GM23338 (cell line): ENCODE results near the gene BCL2A1. TPM values are rescaled to one million over a fixed set of nuclear protein-coding genes. Genes with fewer than 3 reads are reported as not detected.

Source experiments
- ATAC-seq: fragments of 200-7000 bp; cut with Tn5 transposase; 3 replicates; pipeline ENCODE4 v1.9.1; 2020
- DNase-seq: peaks from one replicate; pipeline ENCODE4 v3.0.0-alpha.2; 2015; ENCODE audit warnings: low spot score
- H2AFZ ChIP-seq: fragments of 200-600 bp; sonication (generic); 2 replicates; pipeline ENCODE4 v1.8.0; 2016; ENCODE audit warnings: antibody characterized with exemption, mild to moderate bottlenecking, moderate library complexity
- H3F3A ChIP-seq: fragments of 200-600 bp; sonication (generic); replicated peaks from 2 replicates; pipeline ENCODE4 v1.8.0; 2017; ENCODE audit warnings: antibody characterized with exemption, mixed run types, low read depth
- H3K27ac ChIP-seq: fragments of 200-600 bp; sonication (generic); 2 replicates; pipeline ENCODE4 v1.6.1; 2016; ENCODE audit warnings: low read depth
- H3K27me3 ChIP-seq: fragments of 200-600 bp; sonication (generic); 2 replicates; pipeline ENCODE4 v1.8.0; 2016; ENCODE audit warnings: mild to moderate bottlenecking, mixed run types, moderate library complexity; ENCODE audit not compliant: insufficient read depth
- H3K36me3 ChIP-seq: fragments of 200-600 bp; sonication (generic); 2 replicates; pipeline ENCODE4 v1.8.0; 2016; ENCODE audit warnings: mild to moderate bottlenecking; ENCODE audit not compliant: insufficient read depth
- H3K4me1 ChIP-seq: fragments of 200-600 bp; sonication (generic); 2 replicates; pipeline ENCODE4 v1.8.0; 2016; ENCODE audit warnings: mild to moderate bottlenecking, moderate library complexity; ENCODE audit not compliant: insufficient read depth
- H3K4me2 ChIP-seq: fragments of 200-600 bp; sonication (generic); 2 replicates; pipeline ENCODE4 v1.7.1; 2017; ENCODE audit warnings: mixed run types
- H3K4me3 ChIP-seq: fragments of 200-600 bp; sonication (generic); 2 replicates; pipeline ENCODE4 v1.6.1; 2016; ENCODE audit warnings: mixed run types
- H3K79me2 ChIP-seq: fragments of 200-600 bp; sonication (generic); replicated peaks from 2 replicates; pipeline ENCODE4 v1.8.0; 2017; ENCODE audit warnings: mild to moderate bottlenecking; ENCODE audit not compliant: insufficient read depth
- H3K9me2 ChIP-seq: fragments of 200-600 bp; sonication (generic); 2 replicates; pipeline ENCODE4 v1.8.0; 2017; ENCODE audit not compliant: insufficient read depth
- H4K20me1 ChIP-seq: fragments of 200-600 bp; sonication (generic); replicated peaks from 2 replicates; pipeline ENCODE4 v1.8.0; 2017; ENCODE audit warnings: mild to moderate bottlenecking; ENCODE audit not compliant: insufficient read depth
- H3K27ac Mint-ChIP-seq: 2 replicates; pipeline ENCODE4 v1.8.0; 2020; ENCODE audit warnings: inconsistent platforms, mild to moderate bottlenecking, moderate library complexity, mixed read lengths
- H3K27me3 Mint-ChIP-seq: 3 replicates; pipeline ENCODE4 v1.8.0; 2022; ENCODE audit warnings: low read depth, mild to moderate bottlenecking, moderate library complexity, mixed read lengths, inconsistent platforms; ENCODE audit not compliant: insufficient read depth, poor library complexity
- H3K36me3 Mint-ChIP-seq: 3 replicates; pipeline ENCODE4 v1.8.0; 2021; ENCODE audit warnings: low read depth, mild to moderate bottlenecking, inconsistent platforms, moderate library complexity, mixed read lengths
- H3K4me1 Mint-ChIP-seq: 3 replicates; pipeline ENCODE4 v1.8.0; 2020; ENCODE audit warnings: mild to moderate bottlenecking, inconsistent platforms, mixed read lengths
- H3K4me3 Mint-ChIP-seq: 3 replicates; pipeline ENCODE4 v1.8.0; 2021; ENCODE audit warnings: moderate library complexity, mild to moderate bottlenecking, inconsistent platforms, mixed read lengths
- H3K9me3 Mint-ChIP-seq: 3 replicates; pipeline ENCODE4 v1.8.0; 2020; ENCODE audit warnings: moderate library complexity, mild to moderate bottlenecking, inconsistent platforms, mixed read lengths
- JUNB ChIP-seq: IDR thresholded peaks from one replicate; pipeline ENCODE4 v1.6.1; 2016; ENCODE audit warnings: antibody characterized with exemption; ENCODE audit not compliant: unreplicated experiment
- ZNF331 ChIP-seq: fragments of 250-450 bp; sonication (Bioruptor Pico); IDR thresholded peaks from 2 replicates; pipeline ENCODE4 v1.5.0; 2020; ENCODE audit warnings: low read depth, mild to moderate bottlenecking, moderate library complexity
- polyA plus RNA-seq: library from polyadenylated mRNA; unstranded; fragments of >200 nt; fragmentation: Nextera tagmentation; extraction: Ambion mirVana; gene quantifications from 2 replicates; pipeline ENCODE4 v1.2.1, GENCODE V29; 2016
- total RNA-seq: library from RNA; depleted of rRNA; stranded (reverse); fragments of >200 nt; shearing (Covaris generic); gene quantifications from 2 replicates; pipeline ENCODE4 v1.2.3, GENCODE V29; 2014
- TF ChIP-seq, protein P1 (sequence below): fragments of 250-450 bp; sonication (Bioruptor Pico); IDR thresholded peaks from 2 replicates; pipeline ENCODE4 v1.5.0; 2020; ENCODE audit warnings: mild to moderate bottlenecking, moderate library complexity
- TF ChIP-seq, protein P2 (sequence below), 2 experiments: fragments of 200-600 bp in 1 of 2; sonication (generic) in 1 of 2; conservative IDR thresholded peaks; 2 replicates each; pipeline versions ENCODE4 v1.5.1 to v1.6.1; 2016 to 2017; ENCODE audit warnings: antibody characterized with exemption in 2 of 2, low read depth in 2 of 2, mild to moderate bottlenecking in 2 of 2, moderate library complexity in 1 of 2

Gene BCL2A1
- total and polyA plus RNA-seq, 2 experiments from 2014 or later = not detected

DNA sequence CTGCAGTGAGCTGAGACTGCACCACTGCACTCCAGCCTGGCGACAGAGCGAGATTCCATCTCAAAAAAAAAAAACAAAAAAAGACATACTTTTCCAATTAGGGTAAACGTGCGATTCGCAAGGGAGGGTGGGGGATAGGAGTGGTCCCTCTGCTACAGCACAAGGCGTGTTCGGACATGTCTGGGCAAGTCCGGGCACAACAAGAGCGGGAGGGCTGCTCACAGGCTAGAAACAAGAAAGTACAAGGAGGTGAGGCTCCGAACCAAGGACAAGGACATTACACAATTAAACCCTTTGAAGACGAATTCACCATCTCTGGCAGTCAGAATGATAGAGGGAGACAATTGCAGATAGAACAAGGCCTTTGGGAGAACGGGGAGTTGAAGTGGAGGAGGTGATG is 32.2 kb upstream of the BCL2A1 start (continued):
- TF ChIP-seq, protein P1, sequence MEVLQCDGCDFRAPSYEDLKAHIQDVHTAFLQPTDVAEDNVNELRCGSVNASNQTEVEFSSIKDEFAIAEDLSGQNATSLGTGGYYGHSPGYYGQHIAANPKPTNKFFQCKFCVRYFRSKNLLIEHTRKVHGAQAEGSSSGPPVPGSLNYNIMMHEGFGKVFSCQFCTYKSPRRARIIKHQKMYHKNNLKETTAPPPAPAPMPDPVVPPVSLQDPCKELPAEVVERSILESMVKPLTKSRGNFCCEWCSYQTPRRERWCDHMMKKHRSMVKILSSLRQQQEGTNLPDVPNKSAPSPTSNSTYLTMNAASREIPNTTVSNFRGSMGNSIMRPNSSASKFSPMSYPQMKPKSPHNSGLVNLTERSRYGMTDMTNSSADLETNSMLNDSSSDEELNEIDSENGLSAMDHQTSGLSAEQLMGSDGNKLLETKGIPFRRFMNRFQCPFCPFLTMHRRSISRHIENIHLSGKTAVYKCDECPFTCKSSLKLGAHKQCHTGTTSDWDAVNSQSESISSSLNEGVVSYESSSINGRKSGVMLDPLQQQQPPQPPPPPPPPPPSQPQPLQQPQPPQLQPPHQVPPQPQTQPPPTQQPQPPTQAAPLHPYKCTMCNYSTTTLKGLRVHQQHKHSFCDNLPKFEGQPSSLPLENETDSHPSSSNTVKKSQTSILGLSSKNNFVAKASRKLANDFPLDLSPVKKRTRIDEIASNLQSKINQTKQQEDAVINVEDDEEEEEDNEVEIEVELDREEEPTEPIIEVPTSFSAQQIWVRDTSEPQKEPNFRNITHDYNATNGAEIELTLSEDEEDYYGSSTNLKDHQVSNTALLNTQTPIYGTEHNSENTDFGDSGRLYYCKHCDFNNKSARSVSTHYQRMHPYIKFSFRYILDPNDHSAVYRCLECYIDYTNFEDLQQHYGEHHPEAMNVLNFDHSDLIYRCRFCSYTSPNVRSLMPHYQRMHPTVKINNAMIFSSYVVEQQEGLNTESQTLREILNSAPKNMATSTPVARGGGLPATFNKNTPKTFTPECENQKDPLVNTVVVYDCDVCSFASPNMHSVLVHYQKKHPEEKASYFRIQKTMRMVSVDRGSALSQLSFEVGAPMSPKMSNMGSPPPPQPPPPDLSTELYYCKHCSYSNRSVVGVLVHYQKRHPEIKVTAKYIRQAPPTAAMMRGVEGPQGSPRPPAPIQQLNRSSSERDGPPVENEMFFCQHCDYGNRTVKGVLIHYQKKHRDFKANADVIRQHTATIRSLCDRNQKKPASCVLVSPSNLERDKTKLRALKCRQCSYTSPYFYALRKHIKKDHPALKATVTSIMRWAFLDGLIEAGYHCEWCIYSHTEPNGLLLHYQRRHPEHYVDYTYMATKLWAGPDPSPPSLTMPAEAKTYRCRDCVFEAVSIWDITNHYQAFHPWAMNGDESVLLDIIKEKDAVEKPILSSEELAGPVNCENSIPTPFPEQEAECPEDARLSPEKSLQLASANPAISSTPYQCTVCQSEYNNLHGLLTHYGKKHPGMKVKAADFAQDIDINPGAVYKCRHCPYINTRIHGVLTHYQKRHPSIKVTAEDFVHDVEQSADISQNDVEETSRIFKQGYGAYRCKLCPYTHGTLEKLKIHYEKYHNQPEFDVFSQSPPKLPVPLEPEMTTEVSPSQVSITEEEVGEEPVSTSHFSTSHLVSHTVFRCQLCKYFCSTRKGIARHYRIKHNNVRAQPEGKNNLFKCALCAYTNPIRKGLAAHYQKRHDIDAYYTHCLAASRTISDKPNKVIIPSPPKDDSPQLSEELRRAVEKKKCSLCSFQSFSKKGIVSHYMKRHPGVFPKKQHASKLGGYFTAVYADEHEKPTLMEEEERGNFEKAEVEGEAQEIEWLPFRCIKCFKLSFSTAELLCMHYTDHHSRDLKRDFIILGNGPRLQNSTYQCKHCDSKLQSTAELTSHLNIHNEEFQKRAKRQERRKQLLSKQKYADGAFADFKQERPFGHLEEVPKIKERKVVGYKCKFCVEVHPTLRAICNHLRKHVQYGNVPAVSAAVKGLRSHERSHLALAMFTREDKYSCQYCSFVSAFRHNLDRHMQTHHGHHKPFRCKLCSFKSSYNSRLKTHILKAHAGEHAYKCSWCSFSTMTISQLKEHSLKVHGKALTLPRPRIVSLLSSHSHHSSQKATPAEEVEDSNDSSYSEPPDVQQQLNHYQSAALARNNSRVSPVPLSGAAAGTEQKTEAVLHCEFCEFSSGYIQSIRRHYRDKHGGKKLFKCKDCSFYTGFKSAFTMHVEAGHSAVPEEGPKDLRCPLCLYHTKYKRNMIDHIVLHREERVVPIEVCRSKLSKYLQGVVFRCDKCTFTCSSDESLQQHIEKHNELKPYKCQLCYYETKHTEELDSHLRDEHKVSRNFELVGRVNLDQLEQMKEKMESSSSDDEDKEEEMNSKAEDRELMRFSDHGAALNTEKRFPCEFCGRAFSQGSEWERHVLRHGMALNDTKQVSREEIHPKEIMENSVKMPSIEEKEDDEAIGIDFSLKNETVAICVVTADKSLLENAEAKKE (CRISPR knock-in tag) = no peak

DNA sequence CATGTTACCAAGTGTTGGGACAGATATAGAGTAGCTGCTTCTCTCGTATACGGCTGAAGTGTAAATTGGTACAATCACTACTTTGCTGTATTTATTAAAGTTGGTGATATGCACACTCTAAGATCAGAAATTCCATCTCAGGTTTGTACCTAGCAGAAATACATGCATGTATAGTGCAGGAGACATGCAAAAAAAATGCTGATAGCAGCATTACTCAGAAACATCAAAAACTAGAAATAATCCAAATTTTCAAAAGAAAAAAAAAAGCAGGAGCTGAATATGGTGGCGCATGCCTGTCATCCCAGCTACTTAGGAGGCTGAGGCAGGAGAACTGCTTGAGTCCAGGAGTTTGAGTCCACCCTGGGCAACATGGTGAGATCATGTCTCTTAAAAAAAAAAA is 31.3 kb upstream of the BCL2A1 start:
- ATAC-seq = no peak
- no peak overlapping the region for H3K4me3 Mint-ChIP-seq

More for the DNA sequence above, 31.3 kb upstream of the BCL2A1 start:
- DNase-seq = no peak
- Histone ChIP-seq H3K79me2 (no peaks in the 10 kb centered on the region), H4K20me1 (no peaks in the 10 kb centered on the region), H3K36me3 (no peaks in the 10 kb centered on the region), H3K27me3 (no peaks in the 10 kb centered on the region), H3K27ac (no peak overlapping the region), H3F3A (peaks cover 8% of the 10 kb centered on the region), H3K9me2 (no peaks in the 10 kb centered on the region), H3K4me1 (no peaks in the 10 kb centered on the region; the same call in 1 of the 2 replicates), H2AFZ (no peak overlapping the region), H3K4me2 (no peak overlapping the region), H3K4me3 (no peak overlapping the region)
- Mint-ChIP-seq H3K9me3 (peaks cover 4% of the 10 kb centered on the region; the same call in 1 of the 3 replicates), H3K36me3 (no peaks in the 10 kb centered on the region; the same call in 2 of the 3 replicates), H3K4me1 (no peaks in the 10 kb centered on the region), H3K27me3 (peaks cover 7% of the 10 kb centered on the region), H3K27ac (no peak overlapping the region)
- no peak for TF ChIP-seq ZNF331 (CRISPR knock-in tag)
- TF ChIP-seq, protein P1 (CRISPR knock-in tag) = no peak
- TF ChIP-seq, protein P2, sequence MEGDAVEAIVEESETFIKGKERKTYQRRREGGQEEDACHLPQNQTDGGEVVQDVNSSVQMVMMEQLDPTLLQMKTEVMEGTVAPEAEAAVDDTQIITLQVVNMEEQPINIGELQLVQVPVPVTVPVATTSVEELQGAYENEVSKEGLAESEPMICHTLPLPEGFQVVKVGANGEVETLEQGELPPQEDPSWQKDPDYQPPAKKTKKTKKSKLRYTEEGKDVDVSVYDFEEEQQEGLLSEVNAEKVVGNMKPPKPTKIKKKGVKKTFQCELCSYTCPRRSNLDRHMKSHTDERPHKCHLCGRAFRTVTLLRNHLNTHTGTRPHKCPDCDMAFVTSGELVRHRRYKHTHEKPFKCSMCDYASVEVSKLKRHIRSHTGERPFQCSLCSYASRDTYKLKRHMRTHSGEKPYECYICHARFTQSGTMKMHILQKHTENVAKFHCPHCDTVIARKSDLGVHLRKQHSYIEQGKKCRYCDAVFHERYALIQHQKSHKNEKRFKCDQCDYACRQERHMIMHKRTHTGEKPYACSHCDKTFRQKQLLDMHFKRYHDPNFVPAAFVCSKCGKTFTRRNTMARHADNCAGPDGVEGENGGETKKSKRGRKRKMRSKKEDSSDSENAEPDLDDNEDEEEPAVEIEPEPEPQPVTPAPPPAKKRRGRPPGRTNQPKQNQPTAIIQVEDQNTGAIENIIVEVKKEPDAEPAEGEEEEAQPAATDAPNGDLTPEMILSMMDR (conservative IDR thresholded peaks at IDR 0.05; ENCODE audit: low read depth in 2 of 2) = no peak
- TF ChIP-seq JUNB = no peak
